IPS DF 6.9 (cell line): ENCODE data around the gene EFR3B.

Experiments used
- DNase-seq: peaks from one replicate; pipeline ENCODE4 v3.0.0-alpha.2; 2013; ENCODE audit warnings: low read depth, low spot score
- H3K27ac ChIP-seq: one replicate; pipeline ENCODE4 v1.5.1; 2013; ENCODE audit warnings: low read length, control low read depth
- H3K27me3 ChIP-seq: 2 replicates; pipeline ENCODE4 v1.6.1; 2013; ENCODE audit warnings: mild to moderate bottlenecking, low read length; ENCODE audit not compliant: control insufficient read depth, insufficient read depth
- H3K36me3 ChIP-seq: 2 replicates; pipeline ENCODE4 v1.6.1; 2013; ENCODE audit warnings: low read length; ENCODE audit not compliant: control insufficient read depth, insufficient read depth
- H3K4me1 ChIP-seq: 2 replicates; pipeline ENCODE4 v1.6.1; 2013; ENCODE audit warnings: low read length; ENCODE audit not compliant: control insufficient read depth, insufficient read depth
- H3K4me3 ChIP-seq: 2 replicates; pipeline ENCODE4 v1.5.1; 2013; ENCODE audit warnings: mild to moderate bottlenecking, low read length
- H3K9me3 ChIP-seq: 2 replicates; pipeline ENCODE4 v1.6.1; 2013; ENCODE audit warnings: low read length, inconsistent platforms; ENCODE audit not compliant: control insufficient read depth, insufficient read depth
- WGBS: extraction: QIAGEN DNeasy Blood & Tissue Kit; methylation state at CpG from one replicate; pipeline ENCODE4 v1.1.7; 2013; ENCODE audit warnings: mixed read lengths, missing lambda C conversion rate; ENCODE audit not compliant: insufficient read length, insufficient coverage; 5-methylcytosine and 5-hydroxymethylcytosine counted together

Gene EFR3B

GRCh38 chr2:25198209-25198525 lies 156.3 kb downstream of the EFR3B start:
- no CpG with 5 or more reads among the region's 4 CpGs for WGBS
- Histone ChIP-seq H3K36me3 (no peaks in the 10 kb centered on the region), H3K4me3 (no peak overlapping the region), H3K27ac (no peak overlapping the region), H3K4me1 (no peaks in the 10 kb centered on the region), H3K27me3 (no peaks in the 10 kb centered on the region), H3K9me3 (no peaks in the 10 kb centered on the region)
- no peak for DNase-seq

GRCh38 chr2:25198576-25198975 lies 156.7 kb downstream of the EFR3B start:
- no peak for DNase-seq
- Histone ChIP-seq H3K9me3 (no peaks in the 10 kb centered on the region), H3K4me3 (no peak overlapping the region), H3K4me1 (no peaks in the 10 kb centered on the region), H3K27me3 (no peaks in the 10 kb centered on the region), H3K36me3 (no peaks in the 10 kb centered on the region), H3K27ac (no peak overlapping the region)
- WGBS, result no CpG with 5 or more reads among the region's 5 CpGs

- H3K9me3 ChIP-seq, result no peaks in the 10 kb centered on the region
- WGBS, result no CpG with 5 or more reads among the region's 6 CpGs
- no peak overlapping the region for H3K4me3 ChIP-seq
- H3K4me1 ChIP-seq, result no peaks in the 10 kb centered on the region
- no peaks in the 10 kb centered on the region for H3K36me3 ChIP-seq
- DNase-seq, result no peak
- H3K27ac ChIP-seq, result no peak overlapping the region
- no peaks in the 10 kb centered on the region for H3K27me3 ChIP-seq
Observed at GRCh38 chr2:25201265-25201664, 159.4 kb downstream of the EFR3B start.

GRCh38 chr2:25201794-25202193 lies 159.9 kb downstream of the EFR3B start:
- Histone ChIP-seq H3K27ac (no peak overlapping the region), H3K4me1 (no peaks in the 10 kb centered on the region), H3K27me3 (no peaks in the 10 kb centered on the region), H3K4me3 (no peak overlapping the region), H3K36me3 (no peaks in the 10 kb centered on the region), H3K9me3 (no peaks in the 10 kb centered on the region)
- WGBS, result no CpG with 5 or more reads among the region's 7 CpGs
- no peak for DNase-seq

GRCh38 chr2:25202275-25202674 lies 160.4 kb downstream of the EFR3B start:
- no peak overlapping the region for H3K27ac ChIP-seq
- no peaks in the 10 kb centered on the region for H3K27me3 ChIP-seq
- DNase-seq, result no peak
- H3K4me1 ChIP-seq, result no peaks in the 10 kb centered on the region
- WGBS, result no CpG with 5 or more reads among the region's 11 CpGs
- no peaks in the 10 kb centered on the region for H3K9me3 ChIP-seq
- no peak overlapping the region for H3K4me3 ChIP-seq
- H3K36me3 ChIP-seq, result no peaks in the 10 kb centered on the region

- H3K27me3 ChIP-seq, result no peaks in the 10 kb centered on the region
- no CpG with 5 or more reads among the region's 59 CpGs for WGBS
- H3K4me3 ChIP-seq, result no peak overlapping the region
- DNase-seq, result no peak
- H3K36me3 ChIP-seq, result no peaks in the 10 kb centered on the region
- no peaks in the 10 kb centered on the region for H3K9me3 ChIP-seq
- no peak overlapping the region for H3K27ac ChIP-seq
- no peaks in the 10 kb centered on the region for H3K4me1 ChIP-seq
Observed at GRCh38 chr2:25204190-25204838, 162.4 kb downstream of the EFR3B start.

- H3K36me3 ChIP-seq, result no peaks in the 10 kb centered on the region
- no peak overlapping the region for H3K27ac ChIP-seq
- H3K9me3 ChIP-seq, result no peaks in the 10 kb centered on the region
- no CpG with 5 or more reads among the region's 5 CpGs for WGBS
- no peaks in the 10 kb centered on the region for H3K27me3 ChIP-seq
- no peak for DNase-seq
- no peaks in the 10 kb centered on the region for H3K4me1 ChIP-seq
- no peak overlapping the region for H3K4me3 ChIP-seq
Observed at GRCh38 chr2:25207078-25207545, 165.2 kb downstream of the EFR3B start.
